NCI-H524 (cell line): Measurements from ENCODE around the gene NCAPD2.

Source experiments
- DNase-seq, 2 experiments: peaks; one replicate each; lab custom pipeline; 2025; lab: John Stamatoyannopoulos, UW

NCAPD2 gene, protein sequence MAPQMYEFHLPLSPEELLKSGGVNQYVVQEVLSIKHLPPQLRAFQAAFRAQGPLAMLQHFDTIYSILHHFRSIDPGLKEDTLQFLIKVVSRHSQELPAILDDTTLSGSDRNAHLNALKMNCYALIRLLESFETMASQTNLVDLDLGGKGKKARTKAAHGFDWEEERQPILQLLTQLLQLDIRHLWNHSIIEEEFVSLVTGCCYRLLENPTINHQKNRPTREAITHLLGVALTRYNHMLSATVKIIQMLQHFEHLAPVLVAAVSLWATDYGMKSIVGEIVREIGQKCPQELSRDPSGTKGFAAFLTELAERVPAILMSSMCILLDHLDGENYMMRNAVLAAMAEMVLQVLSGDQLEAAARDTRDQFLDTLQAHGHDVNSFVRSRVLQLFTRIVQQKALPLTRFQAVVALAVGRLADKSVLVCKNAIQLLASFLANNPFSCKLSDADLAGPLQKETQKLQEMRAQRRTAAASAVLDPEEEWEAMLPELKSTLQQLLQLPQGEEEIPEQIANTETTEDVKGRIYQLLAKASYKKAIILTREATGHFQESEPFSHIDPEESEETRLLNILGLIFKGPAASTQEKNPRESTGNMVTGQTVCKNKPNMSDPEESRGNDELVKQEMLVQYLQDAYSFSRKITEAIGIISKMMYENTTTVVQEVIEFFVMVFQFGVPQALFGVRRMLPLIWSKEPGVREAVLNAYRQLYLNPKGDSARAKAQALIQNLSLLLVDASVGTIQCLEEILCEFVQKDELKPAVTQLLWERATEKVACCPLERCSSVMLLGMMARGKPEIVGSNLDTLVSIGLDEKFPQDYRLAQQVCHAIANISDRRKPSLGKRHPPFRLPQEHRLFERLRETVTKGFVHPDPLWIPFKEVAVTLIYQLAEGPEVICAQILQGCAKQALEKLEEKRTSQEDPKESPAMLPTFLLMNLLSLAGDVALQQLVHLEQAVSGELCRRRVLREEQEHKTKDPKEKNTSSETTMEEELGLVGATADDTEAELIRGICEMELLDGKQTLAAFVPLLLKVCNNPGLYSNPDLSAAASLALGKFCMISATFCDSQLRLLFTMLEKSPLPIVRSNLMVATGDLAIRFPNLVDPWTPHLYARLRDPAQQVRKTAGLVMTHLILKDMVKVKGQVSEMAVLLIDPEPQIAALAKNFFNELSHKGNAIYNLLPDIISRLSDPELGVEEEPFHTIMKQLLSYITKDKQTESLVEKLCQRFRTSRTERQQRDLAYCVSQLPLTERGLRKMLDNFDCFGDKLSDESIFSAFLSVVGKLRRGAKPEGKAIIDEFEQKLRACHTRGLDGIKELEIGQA (N-terminal part only)

DNA sequence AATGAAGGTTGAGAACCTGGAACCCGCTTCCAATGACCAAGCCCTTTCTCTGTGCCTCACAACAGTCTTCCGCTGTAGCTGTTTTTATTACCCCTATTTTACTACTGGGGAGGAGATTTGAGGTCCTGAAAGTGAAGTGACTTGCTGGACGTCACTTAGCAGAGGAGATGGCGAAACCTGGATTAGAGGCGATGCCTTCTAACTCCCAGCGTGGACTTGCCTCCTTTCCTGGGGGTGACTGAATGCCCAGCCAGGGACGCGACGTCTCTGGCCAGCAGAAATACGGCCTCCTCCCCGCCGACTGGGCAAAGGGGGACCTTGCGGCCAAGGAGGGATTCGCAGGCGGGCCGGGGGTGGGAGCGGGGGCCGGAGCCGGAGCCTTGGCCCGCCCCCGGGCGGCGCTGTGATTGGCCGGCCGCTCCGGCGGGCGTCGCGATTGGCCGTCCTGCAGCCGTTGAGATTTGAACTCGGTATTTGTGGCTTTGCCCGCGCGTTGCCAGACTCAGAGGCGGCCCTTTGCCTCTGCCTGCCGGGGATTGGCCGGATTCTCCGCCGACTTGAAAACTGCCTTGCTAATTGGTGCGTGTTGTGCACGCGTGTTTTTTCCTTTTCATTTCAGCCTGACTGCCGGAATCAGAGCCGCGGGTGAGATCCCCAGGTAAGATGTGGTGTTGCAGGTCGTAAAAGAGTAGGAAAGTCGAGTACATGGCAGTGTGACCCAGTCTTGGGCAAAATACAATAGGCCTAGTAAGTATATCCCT is at the start of gene NCAPD2:
TSS of gene NCAPD2 (plus strand) at position 606 of the 761 bp plus-strand sequence. CDS start 997 bp downstream, outside the sequence.
- DNase-seq, result peak; percentile 92 to 96

DNA sequence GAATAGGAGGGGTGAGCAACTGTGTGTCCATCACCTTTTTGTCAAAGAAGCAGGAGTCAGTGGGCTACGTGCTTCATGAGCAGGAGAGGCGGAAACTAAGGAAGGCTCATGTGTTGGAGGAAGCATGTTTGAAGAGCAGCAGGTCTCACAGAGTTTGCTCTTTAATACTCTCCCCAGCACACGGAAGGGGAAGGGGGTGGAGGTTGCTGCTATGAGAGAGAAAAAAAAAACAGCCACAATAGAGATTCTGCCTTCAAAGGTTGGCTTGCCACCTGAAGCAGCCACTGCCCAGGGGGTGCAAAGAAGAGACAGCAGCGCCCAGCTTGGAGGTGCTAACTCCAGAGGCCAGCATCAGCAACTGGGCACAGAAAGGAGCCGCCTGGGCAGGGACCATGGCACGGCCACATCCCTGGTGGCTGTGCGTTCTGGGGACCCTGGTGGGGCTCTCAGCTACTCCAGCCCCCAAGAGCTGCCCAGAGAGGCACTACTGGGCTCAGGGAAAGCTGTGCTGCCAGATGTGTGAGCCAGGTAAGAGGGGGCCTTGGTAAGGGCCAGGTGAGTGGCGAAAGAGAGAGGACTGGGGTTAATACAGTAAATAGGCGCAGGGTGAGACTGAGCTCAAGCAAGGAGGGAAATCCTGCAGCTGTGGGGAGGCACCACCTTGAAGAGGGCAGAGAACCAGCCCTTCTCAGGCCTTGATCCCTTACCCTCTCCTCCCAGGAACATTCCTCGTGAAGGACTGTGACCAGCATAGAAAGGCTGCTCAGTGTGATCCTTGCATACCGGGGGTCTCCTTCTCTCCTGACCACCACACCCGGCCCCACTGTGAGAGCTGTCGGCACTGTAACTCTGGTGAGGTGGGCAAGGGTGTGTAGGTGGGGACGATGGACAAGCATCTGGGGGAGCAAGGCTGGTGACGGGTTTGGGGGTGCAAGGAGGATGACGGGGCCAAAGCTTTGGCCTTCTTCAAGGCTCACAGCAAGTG is 48.9 kb upstream of the NCAPD2 start, which contains the start of gene CD27:
TSS of gene CD27 (plus strand) at position 252 of the 985 bp plus-strand sequence. CDS start at position 393, 141 bp downstream.
- DNase-seq, result no peak

DNA sequence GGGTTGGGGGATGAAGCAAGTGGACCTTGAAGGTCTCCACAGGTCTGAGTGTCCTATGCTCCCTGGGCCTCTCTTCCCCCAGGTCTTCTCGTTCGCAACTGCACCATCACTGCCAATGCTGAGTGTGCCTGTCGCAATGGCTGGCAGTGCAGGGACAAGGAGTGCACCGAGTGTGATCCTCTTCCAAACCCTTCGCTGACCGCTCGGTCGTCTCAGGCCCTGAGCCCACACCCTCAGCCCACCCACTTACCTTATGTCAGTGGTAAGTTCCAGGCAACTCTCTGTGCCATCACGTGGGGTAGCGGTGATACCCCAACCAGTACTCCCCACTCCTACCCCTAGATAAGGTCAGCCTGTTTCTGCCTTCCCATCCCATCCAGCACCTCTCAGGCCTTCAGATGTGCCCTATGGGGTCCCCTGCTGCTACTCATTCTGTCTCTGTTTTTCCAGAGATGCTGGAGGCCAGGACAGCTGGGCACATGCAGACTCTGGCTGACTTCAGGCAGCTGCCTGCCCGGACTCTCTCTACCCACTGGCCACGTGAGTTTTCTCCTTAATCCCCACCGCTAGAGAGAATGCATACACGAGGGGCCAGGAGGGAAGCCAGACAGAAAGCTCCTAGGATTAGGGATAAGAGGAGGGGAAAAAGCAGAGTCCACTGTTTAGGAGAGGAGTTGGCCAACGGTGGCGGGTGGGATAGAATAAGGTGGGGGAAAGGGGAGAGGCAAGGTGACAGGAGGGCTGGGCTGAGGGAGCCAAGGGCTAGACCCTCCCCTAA is 43.6 kb upstream of the NCAPD2 start:
- DNase-seq, result peak; percentile 59 to 75

DNA sequence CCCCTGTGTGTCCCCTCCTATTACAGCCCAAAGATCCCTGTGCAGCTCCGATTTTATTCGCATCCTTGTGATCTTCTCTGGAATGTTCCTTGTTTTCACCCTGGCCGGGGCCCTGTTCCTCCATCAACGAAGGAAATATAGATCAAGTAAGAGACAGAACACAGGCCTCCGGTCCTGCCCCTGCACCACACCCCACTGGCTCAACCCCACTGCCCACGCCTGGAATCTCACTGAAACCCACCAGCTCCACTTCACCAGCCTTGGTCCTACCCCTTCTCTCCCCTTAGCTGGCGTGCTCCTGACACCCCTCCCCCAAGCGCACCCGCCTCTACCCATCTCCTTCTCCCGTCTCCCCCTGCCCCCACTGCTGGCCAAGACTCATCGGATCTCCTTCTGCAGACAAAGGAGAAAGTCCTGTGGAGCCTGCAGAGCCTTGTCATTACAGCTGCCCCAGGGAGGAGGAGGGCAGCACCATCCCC is 43.0 kb upstream of the NCAPD2 start:
- DNase-seq, result peak in 1 of 2 experiments; percentile 60

DNA sequence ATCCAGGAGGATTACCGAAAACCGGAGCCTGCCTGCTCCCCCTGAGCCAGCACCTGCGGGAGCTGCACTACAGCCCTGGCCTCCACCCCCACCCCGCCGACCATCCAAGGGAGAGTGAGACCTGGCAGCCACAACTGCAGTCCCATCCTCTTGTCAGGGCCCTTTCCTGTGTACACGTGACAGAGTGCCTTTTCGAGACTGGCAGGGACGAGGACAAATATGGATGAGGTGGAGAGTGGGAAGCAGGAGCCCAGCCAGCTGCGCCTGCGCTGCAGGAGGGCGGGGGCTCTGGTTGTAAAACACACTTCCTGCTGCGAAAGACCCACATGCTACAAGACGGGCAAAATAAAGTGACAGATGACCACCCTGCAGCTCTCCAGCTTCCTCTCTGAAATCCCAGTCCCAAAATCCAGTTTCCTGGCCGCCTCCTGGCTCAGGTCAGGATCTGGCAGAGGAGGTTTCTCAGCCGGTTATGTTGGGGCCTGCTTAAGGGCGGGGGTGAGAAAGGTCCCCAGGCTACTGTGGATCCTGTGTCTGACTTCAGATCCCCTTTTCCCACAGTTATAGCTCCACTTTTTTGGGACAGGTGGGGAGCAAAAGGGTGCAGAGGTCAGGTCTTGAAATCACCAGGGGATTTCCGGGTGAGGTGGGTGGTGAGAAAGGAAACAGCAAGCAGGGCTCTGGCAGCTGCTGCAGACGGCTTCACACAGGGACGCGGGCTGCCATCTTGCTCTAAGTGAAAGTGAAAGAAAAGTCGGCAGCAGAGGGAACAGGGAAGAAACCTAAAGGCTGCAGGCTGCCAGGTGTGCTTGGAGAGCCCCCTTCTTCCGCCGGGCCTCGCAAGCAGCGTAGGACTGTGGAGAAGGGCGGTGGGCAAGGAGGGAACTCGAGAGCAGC is 42.3 kb upstream of the NCAPD2 start, which contains the start of gene TAPBPL:
TSS of gene TAPBPL (plus strand) at position 695 of the 897 bp plus-strand sequence. CDS start 207 bp downstream, outside the sequence.
- DNase-seq, result peak; percentile 75 to 92

DNA sequence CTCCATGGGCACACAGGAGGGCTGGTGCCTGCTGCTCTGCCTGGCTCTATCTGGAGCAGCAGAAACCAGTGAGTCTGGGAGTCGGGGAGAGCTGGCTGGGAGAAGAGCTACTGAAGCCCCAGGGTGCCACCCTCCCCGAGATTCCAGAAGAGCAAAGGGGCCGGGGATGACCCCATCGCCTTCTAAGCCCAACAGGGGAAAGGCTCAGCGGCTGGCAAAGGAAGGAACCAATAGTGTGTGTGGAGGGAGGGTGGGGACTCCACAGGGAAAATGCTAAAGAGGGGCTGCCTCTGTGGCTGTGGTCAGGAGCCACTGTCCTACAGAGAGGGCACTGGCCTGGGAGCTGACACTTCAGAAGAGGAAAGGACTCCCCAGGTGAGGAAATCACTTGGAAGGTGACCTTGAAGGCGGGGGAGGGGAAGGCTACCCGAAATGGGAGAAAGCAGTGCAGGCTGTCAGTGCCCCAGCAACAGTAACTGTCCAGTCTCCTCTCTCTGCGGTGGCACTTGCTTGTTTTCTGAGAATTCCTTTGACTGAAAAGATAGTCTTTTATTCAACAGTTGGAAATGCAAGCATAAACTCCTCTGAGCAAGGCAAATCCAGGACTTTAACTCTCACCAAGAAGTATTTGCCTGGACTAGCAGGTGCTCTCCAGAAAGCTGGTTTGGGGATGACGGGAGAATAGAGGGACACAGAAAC is 41.5 kb upstream of the NCAPD2 start:
- DNase-seq, result peak in 1 of 2 experiments; percentile 23

DNA sequence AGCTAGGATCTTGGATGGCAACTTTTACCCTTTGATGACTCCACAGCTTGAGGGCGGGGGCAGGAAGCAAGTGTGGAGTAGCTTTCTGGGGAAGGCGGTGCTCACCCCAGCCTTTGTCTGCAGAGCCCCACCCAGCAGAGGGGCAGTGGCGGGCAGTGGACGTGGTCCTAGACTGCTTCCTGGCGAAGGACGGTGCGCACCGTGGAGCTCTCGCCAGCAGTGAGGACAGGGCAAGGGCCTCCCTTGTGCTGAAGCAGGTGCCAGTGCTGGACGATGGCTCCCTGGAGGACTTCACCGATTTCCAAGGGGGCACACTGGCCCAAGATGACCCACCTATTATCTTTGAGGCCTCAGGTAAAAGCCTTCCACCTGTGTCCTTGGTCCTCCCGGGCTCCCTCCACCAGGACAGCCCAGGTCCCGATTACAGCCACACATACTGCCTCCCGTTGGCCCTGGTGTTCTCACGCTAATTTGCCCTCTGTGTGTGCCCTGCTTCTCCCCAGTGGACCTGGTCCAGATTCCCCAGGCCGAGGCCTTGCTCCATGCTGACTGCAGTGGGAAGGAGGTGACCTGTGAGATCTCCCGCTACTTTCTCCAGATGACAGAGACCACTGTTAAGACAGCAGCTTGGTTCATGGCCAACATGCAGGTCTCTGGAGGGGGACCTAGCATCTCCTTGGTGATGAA is 40.8 kb upstream of the NCAPD2 start:
- no peak for DNase-seq

DNA sequence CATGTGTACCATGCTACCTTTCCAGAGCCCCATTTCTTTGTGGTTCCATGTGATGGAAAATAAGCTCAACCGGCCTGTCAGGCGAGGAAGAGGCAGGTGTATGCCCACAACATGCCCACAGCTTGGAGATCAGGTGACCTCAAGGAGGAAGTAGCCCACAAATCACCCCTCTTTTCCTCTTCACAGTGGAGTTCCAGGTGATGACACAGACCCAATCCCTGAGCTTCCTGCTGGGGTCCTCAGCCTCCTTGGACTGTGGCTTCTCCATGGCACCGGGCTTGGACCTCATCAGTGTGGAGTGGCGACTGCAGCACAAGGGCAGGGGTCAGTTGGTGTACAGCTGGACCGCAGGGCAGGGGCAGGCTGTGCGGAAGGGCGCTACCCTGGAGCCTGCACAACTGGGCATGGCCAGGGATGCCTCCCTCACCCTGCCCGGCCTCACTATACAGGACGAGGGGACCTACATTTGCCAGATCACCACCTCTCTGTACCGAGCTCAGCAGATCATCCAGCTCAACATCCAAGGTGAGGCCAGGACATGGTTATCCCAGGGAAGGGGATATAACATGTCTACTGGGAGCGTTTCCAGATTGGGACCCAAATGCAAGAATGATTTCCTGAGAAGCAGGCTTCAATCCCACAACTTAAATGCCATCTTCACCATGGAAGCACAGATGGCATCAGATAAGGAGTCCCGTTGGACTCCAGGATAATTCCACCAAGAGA is 36.5 kb upstream of the NCAPD2 start:
- DNase-seq, result no peak

DNA sequence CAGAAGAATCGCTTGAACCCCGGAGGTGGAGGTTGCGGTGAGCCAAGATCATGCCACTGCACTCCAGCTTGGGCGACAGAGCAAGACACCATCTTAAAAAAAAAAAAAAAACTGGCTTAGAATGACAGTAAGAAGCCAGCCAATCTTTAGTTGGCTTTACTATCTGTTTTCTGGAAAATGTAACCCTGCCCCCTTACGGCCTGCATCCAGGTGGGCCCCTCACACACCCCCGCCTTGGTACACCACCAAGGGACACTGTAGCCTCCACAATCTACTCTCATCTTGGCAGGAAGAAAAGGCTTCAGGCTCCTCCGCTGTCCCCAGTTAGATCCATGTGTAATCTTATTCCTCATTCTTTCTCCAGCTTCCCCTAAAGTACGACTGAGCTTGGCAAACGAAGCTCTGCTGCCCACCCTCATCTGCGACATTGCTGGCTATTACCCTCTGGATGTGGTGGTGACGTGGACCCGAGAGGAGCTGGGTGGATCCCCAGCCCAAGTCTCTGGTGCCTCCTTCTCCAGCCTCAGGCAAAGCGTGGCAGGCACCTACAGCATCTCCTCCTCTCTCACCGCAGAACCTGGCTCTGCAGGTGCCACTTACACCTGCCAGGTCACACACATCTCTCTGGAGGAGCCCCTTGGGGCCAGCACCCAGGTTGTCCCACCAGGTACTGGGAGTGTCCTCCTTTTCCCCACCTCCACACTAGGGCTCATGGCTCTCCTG is 35.5 kb upstream of the NCAPD2 start:
- DNase-seq, result no peak

DNA sequence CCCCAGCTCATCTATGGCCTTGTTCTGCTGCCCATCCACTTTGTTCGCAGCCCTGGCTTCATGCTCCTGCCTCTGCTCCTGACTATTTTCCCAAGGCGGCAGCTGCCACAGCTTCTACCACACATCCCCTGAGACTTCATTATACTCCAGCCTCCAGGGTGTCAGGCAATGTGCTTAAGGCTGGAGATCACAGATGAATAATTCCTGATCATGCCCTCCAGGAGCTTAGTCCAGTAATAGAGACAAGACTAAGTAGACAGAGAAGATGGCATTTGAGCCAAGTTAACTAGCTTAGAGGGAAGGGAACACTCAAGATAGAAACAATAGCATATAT is 34.9 kb upstream of the NCAPD2 start:
- no peak for DNase-seq

DNA sequence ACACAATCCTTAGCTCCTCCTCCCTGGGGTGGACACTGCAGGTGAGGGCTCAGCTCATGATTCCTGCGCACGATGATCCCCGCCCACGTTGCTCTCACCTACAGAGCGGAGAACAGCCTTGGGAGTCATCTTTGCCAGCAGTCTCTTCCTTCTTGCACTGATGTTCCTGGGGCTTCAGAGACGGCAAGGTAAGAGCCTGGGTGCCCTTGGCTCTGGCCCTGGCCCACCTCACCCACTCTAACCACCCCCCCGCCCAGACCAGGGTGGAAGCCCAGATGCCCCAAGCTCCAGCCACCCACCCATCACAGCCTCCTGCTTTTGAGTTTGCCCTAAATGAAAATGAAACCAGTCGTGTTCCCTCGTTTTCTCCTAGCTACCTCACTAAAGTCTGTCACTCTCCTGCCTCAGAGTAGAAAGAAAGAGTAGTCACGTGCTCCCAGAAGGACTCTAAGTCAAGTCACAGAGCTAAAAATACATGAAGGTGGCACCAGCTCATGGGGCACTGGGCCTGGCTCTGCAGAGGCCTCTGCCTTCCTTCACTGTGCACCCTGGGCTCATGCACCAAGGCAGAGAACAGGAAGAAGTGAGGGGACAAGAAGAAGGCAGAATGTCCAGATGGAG is 33.0 kb upstream of the NCAPD2 start:
- no peak for DNase-seq

DNA sequence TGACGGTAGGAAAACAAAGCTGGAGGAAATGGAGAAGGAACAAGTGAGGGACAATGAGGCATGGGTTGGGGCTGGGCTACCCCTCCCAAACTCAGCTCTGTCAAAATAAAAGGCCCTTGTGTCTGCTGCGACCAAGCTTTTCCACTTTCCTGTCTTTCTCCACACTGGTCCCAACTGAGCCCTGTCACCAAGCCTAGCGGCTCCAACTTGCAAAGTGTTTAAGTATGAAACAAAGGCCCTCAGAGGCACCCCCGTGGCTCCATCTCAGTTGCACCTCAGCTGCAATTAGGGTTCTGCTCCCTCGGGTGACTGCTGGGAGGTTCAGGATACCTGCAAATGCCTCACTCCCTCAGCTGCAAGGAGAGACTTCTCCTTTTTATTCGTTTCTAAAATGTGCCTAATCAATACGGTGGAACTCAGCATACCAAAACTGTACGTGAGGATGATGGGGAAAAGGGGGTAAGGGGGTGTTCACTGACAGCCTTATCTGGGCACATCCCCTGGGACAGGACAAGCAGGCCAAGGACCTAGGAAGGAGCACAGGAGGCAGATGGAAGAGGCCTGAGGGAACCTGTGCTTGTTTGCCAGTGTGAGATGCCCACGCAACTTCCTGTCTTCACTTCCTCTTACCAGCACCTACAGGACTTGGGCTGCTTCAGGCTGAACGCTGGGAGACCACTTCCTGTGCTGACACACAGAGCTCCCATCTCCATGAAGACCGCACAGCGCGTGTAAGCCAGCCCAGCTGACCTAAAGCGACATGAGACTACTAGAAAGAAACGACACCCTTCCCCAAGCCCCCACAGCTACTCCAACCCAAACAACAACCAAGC is 32.3 kb upstream of the NCAPD2 start:
- DNase-seq, result no peak

DNA sequence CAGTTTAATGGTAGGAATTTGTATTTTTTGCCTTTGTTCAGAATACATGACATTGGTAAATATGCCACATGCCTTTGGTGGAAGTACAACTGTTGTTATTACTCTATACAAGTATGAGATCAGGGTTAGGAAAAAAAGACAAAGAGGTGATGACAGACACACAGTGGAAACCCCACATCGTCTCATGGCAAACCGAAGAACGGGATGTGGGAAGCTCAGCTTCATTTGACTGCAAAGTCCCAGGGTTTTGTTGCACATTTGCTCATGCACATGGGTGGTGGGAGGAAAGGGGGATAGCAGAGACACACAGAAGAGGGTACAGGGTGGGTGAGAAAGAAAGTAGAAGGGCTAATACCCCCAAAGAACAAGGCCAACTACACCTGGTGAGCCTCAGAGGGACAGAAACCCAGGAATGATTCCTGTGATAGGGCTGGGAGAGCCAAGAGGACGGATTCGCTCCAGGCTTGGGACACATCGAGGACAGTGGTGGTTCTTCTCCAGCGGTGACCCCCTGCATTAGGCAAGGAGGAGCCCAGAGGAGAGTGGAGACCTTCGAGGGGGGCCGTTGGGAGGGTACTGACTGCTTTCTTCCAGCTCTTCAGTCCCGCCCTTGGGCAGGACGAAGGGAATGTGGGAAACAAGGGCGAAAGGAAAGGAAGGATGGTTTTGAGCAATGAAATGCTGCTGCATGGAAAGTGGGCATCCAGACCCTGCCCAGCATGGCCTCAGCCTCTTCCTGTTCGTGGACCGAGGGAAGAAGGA is 31.5 kb upstream of the NCAPD2 start:
- DNase-seq, result no peak
